ENCODE measurements around the gene SLC6A19.

Gene SLC6A19

DNA sequence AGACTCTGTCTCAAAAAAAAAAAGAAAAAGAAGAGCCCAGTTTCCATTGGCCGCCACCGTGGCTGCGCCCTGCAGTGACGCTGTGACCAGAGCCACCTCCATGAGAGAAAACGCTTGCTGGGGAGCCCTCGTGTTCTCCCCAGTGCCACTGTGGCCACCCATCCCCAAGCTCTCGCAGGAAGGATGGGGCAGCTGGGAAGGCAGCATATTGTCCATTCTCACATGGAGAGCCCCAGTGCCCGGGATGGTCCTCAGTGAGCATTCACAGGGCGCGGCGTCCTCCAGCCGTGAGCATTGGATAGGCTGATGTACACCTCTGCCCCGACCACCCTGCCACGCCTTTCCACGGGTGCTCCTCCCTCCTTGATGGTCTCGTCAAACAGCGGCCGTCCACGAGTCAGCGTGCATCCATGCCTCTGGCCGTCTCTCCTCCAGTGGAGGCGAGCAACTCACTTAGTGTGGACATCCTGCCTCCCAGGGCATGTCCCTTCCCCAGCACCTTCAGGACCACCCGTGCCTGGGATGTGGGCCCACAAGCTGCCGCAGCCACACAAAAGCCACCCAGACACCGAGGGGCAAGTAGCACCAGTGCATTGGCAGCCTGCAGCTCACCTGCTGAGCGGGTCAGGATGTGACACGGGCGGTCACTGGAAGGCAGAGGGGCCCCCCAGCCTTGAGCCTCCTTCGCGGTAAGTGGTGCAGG, 23.4 kb upstream of the SLC6A19 start:
- DNase-seq (ENCODE audit: low read depth) = no peak
- H3K4me3 ChIP-seq (ENCODE audit: low read depth, low read length) = no peak overlapping the region

- DNase-seq (ENCODE audit: low read depth) = no peak
- H3K4me3 ChIP-seq (ENCODE audit: low read depth, low read length) = no peak overlapping the region
Measured at GRCh38 chr5:1178529-1179382, 22.6 kb upstream of the SLC6A19 start.

GRCh38 chr5:1179383-1179715, 22.0 kb upstream of the SLC6A19 start:
- no peak overlapping the region for H3K4me3 ChIP-seq (ENCODE audit: low read depth, low read length)
- DNase-seq (ENCODE audit: low read depth) = no peak

DNA sequence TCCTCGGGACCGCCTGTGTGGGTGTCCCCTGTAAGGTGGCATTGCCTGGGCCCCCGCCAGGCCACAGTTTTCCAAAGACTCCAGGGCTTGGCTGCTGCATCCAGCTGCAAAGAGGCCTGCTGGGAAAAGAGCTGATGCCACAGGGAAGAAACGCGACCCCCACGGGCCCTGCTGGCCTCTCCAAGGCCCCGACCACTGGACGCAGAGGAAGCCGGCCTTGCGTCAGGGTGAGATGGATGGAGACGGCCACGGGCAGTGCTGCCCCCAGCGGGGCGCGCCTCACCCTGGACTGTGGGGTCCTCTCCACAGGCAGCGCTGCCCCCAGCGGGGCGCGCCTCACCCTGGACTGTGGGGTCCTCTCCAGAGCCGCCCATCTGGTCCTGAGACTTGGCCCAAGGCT, 21.3 kb upstream of the SLC6A19 start:
- DNase-seq (ENCODE audit: low read depth) = no peak

GRCh38 chr5:1180841-1181271, 20.5 kb upstream of the SLC6A19 start:
- no peak overlapping the region for H3K4me3 ChIP-seq (ENCODE audit: low read depth, low read length)
- DNase-seq (ENCODE audit: low read depth) = no peak

More for the DNA sequence above, 21.3 kb upstream of the SLC6A19 start:
- no peak overlapping the region for H3K4me3 ChIP-seq (ENCODE audit: low read depth, low read length)

DNA sequence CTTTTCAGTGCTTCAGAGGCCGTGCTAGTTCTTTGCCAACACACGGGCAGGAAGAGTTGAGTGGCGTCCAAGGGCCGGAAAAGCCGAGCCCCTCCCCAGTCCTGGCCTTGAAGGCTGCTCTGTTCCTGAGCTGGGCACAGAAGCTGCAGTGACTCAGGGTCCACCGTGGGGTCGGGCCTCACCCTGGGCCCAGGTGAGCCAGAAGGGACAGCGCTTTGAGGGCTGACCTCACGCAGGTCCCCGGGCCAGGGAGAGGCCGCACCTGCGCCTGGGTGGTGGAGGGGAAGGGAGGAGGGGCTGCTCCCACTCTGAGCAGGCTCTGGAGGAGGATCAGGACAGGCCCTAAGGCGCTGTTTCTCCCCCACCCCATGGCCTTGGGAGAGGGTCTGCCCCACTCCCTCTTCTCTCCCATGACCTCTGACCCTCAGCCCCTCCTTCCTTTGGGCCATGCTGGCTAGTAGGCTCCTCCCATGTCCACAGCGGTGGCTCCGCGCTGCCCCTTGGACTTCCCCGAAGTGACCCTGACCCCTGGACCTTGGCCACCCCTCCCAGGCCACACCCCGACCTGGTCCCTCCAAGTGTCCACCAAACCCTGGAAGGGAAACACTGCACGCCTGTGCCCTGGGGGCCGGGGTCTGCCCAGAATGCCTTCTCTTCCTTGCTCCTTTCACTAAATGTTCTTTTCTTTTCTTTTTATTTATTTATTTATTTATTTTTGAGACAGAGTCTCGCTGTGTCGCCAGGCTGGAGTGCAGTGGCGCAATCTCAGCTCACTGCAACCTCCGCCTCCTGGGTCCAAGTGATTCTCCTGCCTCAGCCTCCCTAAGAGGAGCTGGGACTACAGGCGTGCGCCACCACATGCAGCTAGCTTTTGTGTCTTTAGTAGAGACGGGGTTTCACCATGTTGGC, 19.7 kb upstream of the SLC6A19 start:
- DNase-seq (ENCODE audit: low read depth) = no peak
- H3K4me3 ChIP-seq (ENCODE audit: low read depth, low read length) = no peak overlapping the region

GRCh38 chr5:1182360-1182632, 19.1 kb upstream of the SLC6A19 start:
- no peak for DNase-seq (ENCODE audit: low read depth)

DNA sequence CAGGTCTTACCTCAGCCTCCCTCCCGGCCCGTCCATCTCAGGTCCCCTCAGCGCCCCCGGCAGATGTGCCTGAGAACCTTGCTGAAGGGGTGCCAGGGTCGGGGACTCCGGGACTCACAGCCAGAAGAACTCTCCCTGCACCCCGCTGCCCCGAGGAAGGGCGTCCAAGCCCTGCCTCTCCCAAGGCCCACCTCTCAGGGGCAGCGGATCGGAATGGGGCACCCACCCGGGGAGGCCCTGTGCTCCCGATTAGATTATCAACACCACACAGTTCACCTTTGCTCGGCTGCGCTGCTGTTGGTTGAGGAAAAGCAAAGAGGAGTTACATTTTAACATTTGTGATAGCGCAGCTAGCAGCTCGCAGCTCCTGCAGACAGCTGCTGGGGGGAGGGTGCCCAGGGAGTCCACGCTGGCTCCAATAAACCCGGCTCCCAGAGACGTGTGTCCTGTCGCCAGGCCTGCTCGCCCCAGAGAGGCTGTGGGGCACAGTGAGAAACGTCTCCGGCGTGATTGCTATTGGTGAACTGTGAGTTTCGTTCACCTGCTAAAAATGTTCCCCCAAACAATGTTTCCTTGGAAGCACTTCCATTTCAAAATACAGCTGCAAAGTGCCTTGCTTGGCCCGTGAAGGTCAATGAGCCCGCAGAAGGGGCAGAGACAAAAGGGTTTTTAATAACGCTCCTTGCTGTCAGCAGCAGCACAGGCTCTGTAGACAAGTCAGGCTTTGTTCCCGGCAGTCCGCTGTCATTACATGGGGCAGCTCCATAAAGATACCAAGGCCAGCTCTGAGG, 18.6 kb upstream of the SLC6A19 start:
- no peak for DNase-seq (ENCODE audit: low read depth)
- H3K4me3 ChIP-seq (ENCODE audit: low read depth, low read length) = no peak overlapping the region

More at GRCh38 chr5:1182360-1182632, 19.1 kb upstream of the SLC6A19 start:
- no peak overlapping the region for H3K4me3 ChIP-seq (ENCODE audit: low read depth, low read length)

DNA sequence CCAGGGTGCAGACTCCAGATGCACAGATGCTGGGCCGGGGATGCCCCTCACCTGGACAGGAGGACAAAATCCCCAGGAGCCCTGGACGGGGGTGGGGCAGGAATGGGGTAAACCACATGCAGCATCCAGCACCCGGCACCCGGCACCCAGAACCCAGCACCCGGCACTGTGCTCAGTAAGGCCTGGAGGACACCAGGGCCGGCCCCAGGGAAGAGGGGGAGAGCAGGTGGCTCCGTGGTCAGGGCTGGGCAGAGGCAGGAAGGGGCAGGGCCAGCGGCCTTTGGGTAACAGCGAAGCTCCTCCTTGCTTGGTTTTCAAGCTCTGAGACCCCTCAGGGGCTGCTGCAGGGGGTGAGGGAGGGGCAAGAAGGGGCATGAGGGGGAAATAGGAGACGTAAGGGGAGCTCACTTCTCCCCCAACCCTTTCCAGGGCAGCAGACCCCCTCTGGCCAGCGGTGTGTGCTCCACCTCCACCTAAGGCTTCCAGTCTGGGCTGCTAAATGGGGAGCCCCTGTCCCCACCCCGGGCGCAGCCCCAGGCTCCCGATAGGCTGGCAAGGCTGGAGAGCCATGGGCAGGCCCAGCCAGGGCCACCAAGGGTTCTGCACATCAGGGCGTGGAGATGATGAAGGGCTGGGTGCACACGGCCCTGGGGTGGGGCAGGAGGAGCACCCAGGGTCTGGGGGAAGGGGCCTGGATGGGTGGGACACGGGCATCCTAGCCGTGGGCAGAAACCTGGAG, 17.8 kb upstream of the SLC6A19 start:
- H3K4me3 ChIP-seq (ENCODE audit: low read depth, low read length) = no peak overlapping the region
- DNase-seq (ENCODE audit: low read depth) = no peak

GRCh38 chr5:1184163-1184470, 17.3 kb upstream of the SLC6A19 start:
- no peak overlapping the region for H3K4me3 ChIP-seq (ENCODE audit: low read depth, low read length)
- DNase-seq (ENCODE audit: low read depth) = no peak

- DNase-seq (ENCODE audit: low read depth) = no peak
- H3K4me3 ChIP-seq (ENCODE audit: low read depth, low read length) = no peak overlapping the region
Measured at GRCh38 chr5:1184481-1184880, 16.9 kb upstream of the SLC6A19 start.

DNA sequence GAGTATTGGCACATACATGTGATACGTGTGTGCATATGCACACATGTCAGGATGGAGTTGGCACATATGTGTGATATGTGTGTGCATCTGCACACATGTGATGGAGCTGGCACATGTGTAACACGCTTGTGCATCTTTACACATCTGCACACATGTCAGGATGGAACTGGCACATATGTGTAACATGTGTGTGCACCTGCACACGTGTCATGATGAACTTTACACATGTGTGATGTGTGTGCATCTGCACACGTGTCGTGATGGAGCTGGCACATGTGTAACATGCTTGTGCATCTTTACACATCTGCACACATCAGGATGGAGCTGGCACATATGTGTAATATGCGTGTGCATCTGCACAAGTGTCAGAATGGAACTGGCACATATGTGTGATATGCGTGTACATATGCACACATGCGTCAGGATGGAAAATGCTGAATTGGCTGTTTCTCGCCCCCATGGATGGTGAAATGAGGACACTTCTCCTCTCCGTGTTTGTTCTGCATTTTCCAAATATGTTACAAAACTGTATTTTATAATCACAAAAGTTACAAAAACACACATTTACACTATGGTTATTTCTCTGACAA, 16.3 kb upstream of the SLC6A19 start:
- no peak overlapping the region for H3K4me3 ChIP-seq (ENCODE audit: low read depth, low read length)
- DNase-seq (ENCODE audit: low read depth) = no peak

DNA sequence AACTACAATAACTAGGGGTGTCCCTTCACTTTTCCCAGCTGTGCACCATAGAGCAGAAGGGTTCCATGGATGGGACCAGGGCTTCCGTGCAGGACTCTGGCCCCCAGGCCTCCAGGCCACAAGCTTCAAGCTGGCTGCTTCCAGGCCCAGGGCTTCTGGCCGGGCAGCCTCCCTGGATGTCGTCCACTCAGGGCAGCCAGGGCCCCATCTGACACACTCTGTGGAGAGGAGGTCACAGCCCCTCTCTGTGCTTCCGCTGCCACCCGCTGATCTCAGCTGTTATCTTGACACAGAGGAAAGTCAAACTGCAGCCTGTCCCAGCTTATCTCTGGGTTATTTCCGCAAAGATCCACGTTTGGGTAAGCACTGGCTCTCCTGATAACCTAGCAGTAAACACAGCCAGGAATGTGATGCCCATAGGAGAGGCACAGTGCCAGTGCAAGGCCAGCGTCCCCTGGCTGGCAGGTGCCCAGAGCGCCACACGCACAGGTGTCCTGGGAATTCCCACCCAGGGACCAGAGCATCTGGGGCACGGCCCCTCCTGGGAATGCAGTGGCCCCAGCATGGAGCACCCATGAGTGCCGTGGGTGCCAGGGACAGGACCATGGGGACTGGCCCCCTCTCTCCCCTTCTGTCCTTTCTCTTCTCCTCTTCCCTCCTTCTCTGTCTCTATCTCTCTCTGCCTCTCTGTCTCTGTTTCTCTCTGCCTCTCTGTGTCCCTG, 15.6 kb upstream of the SLC6A19 start:
- DNase-seq (ENCODE audit: low read depth) = no peak
- no peak overlapping the region for H3K4me3 ChIP-seq (ENCODE audit: low read depth, low read length)

DNA sequence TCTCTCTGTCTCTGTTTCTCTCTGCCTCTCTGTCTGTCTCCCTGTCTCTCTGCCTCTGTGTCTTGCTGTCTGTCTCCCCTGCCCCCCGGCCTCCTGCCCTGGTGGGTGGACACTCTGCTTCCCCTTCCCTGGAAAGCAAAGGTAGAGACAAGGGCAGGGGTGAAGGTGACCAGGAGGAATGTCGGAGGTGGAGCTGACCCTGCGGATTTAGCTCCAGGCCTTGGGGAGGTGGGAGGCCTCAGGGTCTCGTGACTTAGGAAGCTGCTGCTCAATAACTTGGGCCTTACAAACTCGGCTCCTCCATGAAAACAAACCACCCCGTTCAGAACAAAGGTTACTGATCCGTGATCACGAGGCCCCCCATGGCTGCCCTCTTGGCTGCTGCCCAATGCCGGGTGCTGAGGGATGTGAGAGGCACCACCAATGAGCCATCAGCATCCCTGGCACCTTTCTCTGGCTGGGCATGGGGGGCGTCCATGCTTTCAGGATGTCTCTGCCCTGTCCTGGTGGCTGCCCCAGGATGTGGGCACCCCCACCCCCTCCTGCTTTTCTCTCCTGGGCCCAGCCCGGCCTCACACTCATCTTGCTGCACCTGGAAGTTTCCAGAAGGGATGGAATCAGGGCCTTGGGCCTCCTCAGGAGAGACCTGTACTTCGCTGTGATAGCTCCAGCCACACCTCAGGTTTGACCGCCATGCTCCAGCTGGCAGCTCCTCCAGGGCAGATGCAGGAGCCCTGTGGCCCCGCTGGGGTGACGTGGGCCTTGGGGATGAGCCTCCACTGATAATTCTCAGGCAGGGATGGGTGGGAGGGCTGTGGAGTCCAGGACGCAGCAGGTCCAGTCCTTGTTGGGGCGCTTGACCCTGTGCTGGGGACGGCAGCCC, 14.8 kb upstream of the SLC6A19 start:
- H3K4me3 ChIP-seq (ENCODE audit: low read depth, low read length) = no peak overlapping the region
- no peak for DNase-seq (ENCODE audit: low read depth)

DNA sequence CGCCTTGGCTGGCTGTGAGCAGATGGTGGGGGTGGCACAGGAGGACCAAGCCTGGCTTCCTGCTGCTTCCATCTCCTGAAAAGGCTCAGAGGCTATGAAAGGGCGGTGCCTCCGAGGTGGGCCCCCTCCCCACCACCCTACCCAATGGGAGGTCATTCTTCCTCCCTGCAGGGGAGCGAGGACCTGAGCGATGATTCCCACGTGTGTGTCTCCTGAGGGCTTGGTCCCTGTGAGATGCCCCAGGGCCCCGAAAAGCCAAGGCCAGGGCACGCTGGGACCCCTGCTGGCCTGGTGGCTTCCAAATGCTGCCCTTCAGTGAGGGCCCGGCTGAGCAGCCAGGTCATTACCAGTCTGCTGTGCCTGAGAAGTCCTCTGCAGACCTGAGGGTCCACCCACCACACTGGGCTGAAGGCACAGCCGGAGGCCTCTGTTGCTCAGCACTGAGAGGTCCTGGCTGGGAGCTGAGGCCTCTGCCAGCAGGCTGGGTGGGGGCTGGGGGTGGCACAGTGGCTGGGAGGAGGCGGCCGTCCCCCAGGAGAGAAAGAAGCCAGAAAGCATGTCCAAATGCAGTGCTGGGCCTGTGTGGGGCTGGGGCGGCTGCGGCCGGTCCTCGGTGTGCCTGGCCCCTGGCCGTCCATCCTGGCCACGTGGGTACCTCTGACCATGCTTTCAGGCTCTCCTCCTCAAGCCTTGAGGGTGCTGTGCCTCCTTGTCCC, 14.0 kb upstream of the SLC6A19 start:
- H3K4me3 ChIP-seq (ENCODE audit: low read depth, low read length) = no peak overlapping the region
- DNase-seq (ENCODE audit: low read depth) = no peak

DNA sequence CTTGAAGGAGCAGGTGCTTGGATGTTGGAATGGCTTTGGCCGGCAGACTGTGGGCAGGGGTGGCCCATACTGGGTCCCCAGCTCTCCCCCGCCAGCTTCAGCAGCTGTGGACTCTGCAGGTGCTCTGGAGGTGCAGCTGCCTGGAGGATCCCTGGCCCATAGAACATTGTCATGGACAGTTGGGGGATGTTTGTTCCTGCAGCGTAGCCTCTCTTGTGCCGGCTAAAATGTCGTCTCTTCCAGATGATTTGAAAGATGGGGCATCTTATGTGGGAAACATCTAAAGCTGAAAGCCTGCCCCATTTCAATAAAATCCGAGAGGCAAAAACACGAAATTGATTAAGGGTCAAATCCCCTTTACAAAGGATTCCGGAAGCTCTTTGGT, 13.5 kb upstream of the SLC6A19 start:
- H3K4me3 ChIP-seq (ENCODE audit: low read depth, low read length) = no peak overlapping the region

GRCh38 chr5:1188464-1188863, 12.9 kb upstream of the SLC6A19 start:
- DNase-seq (ENCODE audit: low read depth) = no peak
- H3K4me3 ChIP-seq (ENCODE audit: low read depth, low read length) = no peak overlapping the region

More for the DNA sequence above, 13.5 kb upstream of the SLC6A19 start:
- DNase-seq (ENCODE audit: low read depth) = no peak

Data from skeletal muscle cell (primary cell).